Calu3 (cell line): ENCODE measurements around the gene RCAN1. TPM values are rescaled to one million over a fixed set of nuclear protein-coding genes. Genes with fewer than 3 reads are reported as not detected.
"Not testable (repeated sequence)": the region's sequence is repeated elsewhere in the genome, so short reads cannot be mapped to it uniquely, and the experiment has no call there.

ENCODE experiments used
- BruUV-seq: library from RNA; stranded (reverse); fragments of 400-500 nt; replicated peaks from 2 replicates; lab custom pipeline; 2021; lab: Mats Ljungman, UMichigan
- CTCF ChIA-PET: fragments of 300-600 bp; sonication (Branson Sonifier 250); formaldehyde crosslinking; loops from one replicate; lab custom pipeline; 2022; ENCODE audit warnings: antibody characterized with exemption; lab: Charles Lee
- DNase-seq: peaks from one replicate; pipeline ENCODE4 v3.0.0; 2022
- H3K27ac Mint-ChIP-seq: one replicate; pipeline ENCODE4 v1.8.0; 2022; ENCODE audit warnings: mixed read lengths; ENCODE audit not compliant: unreplicated experiment
- H3K27me3 Mint-ChIP-seq: one replicate; pipeline ENCODE4 v1.8.0; 2022; ENCODE audit warnings: mixed read lengths; ENCODE audit not compliant: unreplicated experiment
- H3K36me3 Mint-ChIP-seq: one replicate; pipeline ENCODE4 v1.8.0; 2022; ENCODE audit warnings: mild to moderate bottlenecking, moderate library complexity, mixed read lengths; ENCODE audit not compliant: insufficient read depth, unreplicated experiment
- H3K4me1 Mint-ChIP-seq: one replicate; pipeline ENCODE4 v1.8.0; 2022; ENCODE audit warnings: mild to moderate bottlenecking, low read depth, mixed read lengths; ENCODE audit not compliant: unreplicated experiment
- H3K4me3 Mint-ChIP-seq: one replicate; pipeline ENCODE4 v1.8.0; 2022; ENCODE audit warnings: mild to moderate bottlenecking, low read depth, moderate library complexity, mixed read lengths; ENCODE audit not compliant: unreplicated experiment
- H3K9me3 Mint-ChIP-seq: one replicate; pipeline ENCODE4 v1.8.0; 2022; ENCODE audit warnings: low read depth, mixed read lengths; ENCODE audit not compliant: unreplicated experiment
- CTCF ChIP-seq: fragments of 200-600 bp; IDR thresholded peaks from one replicate; pipeline ENCODE4 v1.8.0; 2022; ENCODE audit warnings: antibody characterized with exemption; ENCODE audit not compliant: unreplicated experiment
- intact Hi-C: fragments of 100-400 bp; cut with micrococcal nuclease; formaldehyde crosslinking; loops from one replicate; pipeline ENCODE4 v1.10.0; 2022; ENCODE audit not compliant: unreplicated experiment
- total RNA-seq: library from RNA; stranded (reverse); gene quantifications from 2 replicates; pipeline ENCODE4 v1.2.3, GENCODE V29; 2022

The RCAN1 gene
- total RNA-seq, 1 experiment from 2014 or later = 25.4 TPM

GRCh38 chr21:34569381-34569979 is 45.4 kb downstream of the RCAN1 start:
- Mint-ChIP-seq H3K4me3 (no peak overlapping the region), H3K27ac (no peak overlapping the region), H3K36me3 (no peaks in the 10 kb centered on the region), H3K27me3 (no peaks in the 10 kb centered on the region), H3K9me3 (peaks cover 6% of the 10 kb centered on the region), H3K4me1 (no peaks in the 10 kb centered on the region)
- TF ChIP-seq CTCF = no peak
- CTCF ChIA-PET = no interaction called here
- DNase-seq = no peak
- intact Hi-C loops = no loop called here
- no TSS peak for BruUV-seq

DNA sequence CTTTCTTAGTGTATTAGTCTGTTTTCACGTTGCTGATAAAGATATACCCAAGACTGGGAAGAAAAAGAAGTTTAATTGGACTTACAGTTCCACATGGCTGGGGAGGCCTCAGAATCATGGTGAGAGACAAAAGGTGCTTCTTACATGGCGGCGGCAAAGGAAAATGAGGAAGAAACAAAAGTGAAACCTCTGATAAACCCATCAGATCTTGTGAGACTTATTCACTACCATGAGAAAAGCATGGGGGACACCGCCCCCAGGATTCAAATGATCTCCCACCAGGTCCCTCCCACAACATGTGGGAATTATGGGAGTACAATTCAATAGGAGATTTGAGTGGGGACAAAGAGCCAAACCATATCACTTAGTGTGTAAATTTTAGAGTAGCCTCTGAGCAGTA is 46.1 kb downstream of the RCAN1 start:
- H3K27ac Mint-ChIP-seq, H3K4me1 Mint-ChIP-seq, H3K4me3 Mint-ChIP-seq, H3K36me3 Mint-ChIP-seq, intact Hi-C loops, H3K27me3 Mint-ChIP-seq, CTCF ChIA-PET, DNase-seq, BruUV-seq, H3K9me3 Mint-ChIP-seq: not testable (repeated sequence)

- TF ChIP-seq CTCF = no peak
- no TSS peak for BruUV-seq
- Mint-ChIP-seq H3K4me1 (no peaks in the 10 kb centered on the region), H3K36me3 (no peaks in the 10 kb centered on the region), H3K27ac (no peak overlapping the region), H3K27me3 (no peaks in the 10 kb centered on the region), H3K9me3 (peaks cover 2% of the 10 kb centered on the region), H3K4me3 (no peak overlapping the region)
- CTCF ChIA-PET = no interaction called here
- intact Hi-C loops = no loop called here
- no peak for DNase-seq
Measured at GRCh38 chr21:34567604-34568155, 47.2 kb downstream of the RCAN1 start.

GRCh38 chr21:34565238-34565637 is 49.7 kb downstream of the RCAN1 start:
- no peak for TF ChIP-seq CTCF
- no peak overlapping the region for H3K4me3 Mint-ChIP-seq
- H3K36me3 Mint-ChIP-seq = no peaks in the 10 kb centered on the region
- CTCF ChIA-PET = no interaction called here
- H3K27me3 Mint-ChIP-seq = no peaks in the 10 kb centered on the region
- H3K27ac Mint-ChIP-seq = no peak overlapping the region
- no TSS peak for BruUV-seq
- no peaks in the 10 kb centered on the region for H3K9me3 Mint-ChIP-seq
- DNase-seq = no peak
- intact Hi-C loops = no loop called here
- H3K4me1 Mint-ChIP-seq = no peaks in the 10 kb centered on the region

DNA sequence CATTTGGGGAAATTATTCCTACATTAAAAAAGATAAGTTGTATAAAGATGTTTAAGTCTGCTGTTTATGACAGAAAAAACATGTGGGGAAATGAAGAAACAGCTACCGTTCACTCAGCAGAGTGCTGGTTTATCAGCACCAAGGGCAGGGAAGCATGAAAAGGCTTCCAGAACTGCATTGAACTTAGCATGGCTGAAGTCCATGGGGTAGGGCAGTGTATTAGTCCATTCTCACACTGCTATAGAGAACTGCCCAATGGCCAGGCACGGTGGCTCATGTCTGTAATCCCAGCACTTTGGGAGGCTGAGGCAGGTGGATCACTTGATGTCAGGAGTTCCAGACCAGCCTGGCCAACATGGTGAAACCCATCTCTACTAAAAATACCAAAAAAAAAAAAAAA is 51.5 kb downstream of the RCAN1 start:
- BruUV-seq, intact Hi-C loops, H3K36me3 Mint-ChIP-seq, H3K4me3 Mint-ChIP-seq, DNase-seq, H3K4me1 Mint-ChIP-seq, CTCF ChIA-PET, H3K27me3 Mint-ChIP-seq, H3K27ac Mint-ChIP-seq, H3K9me3 Mint-ChIP-seq: not testable (repeated sequence)
